ENCODE measurements around the gene LDLRAD3.

- TF ChIP-seq POLR2A (IDR thresholded peaks at IDR 0.05) (no peak), CTCF (IDR thresholded peaks at IDR 0.05) (no peak)
These were observed 107.6 kb downstream of the LDLRAD3 start for GRCh38 chr11:36051235-36052144.

All from adrenal gland (tissue), 5 donors.